Natural killer cell (primary cell): ENCODE results near the gene RALGPS1. TPM values are rescaled to one million over a fixed set of nuclear protein-coding genes. Genes with fewer than 3 reads are reported as not detected.

ENCODE experiments used
- ATAC-seq, 3 donors: fragments of 150-1000 bp in 2 of 3; fragments of 200-7000 bp in 1 of 3; cut with Tn5 transposase; 1 replicate in 1 of 3; 2 replicates in 2 of 3; pipeline ENCODE4 v1.10.0; 2021; ENCODE audit warnings: mild to moderate bottlenecking in 2 of 3, moderate library complexity in 2 of 3
- DNase-seq, 2 donors: peaks; one replicate each; pipeline versions ENCODE4 v3.0.0 to v3.0.0-alpha.2; 2013 to 2021; ENCODE audit warnings: mixed read lengths in 1 of 2
- H3K27ac ChIP-seq: one replicate; pipeline ENCODE4 v1.5.1; 2013; ENCODE audit warnings: mild to moderate bottlenecking, low read length
- H3K27me3 ChIP-seq: one replicate; pipeline ENCODE4 v1.6.1; 2013; ENCODE audit warnings: low read length; ENCODE audit not compliant: control insufficient read depth, insufficient read depth
- H3K36me3 ChIP-seq: one replicate; pipeline ENCODE4 v1.6.1; 2013; ENCODE audit warnings: low read length; ENCODE audit not compliant: control insufficient read depth, insufficient read depth
- H3K4me1 ChIP-seq: one replicate; pipeline ENCODE4 v1.6.1; 2013; ENCODE audit warnings: low read length; ENCODE audit not compliant: control insufficient read depth, insufficient read depth
- H3K4me3 ChIP-seq: one replicate; pipeline ENCODE4 v1.5.1; 2013; ENCODE audit warnings: low read length
- H3K9me3 ChIP-seq: one replicate; pipeline ENCODE4 v1.6.1; 2013; ENCODE audit warnings: low read length; ENCODE audit not compliant: control insufficient read depth, insufficient read depth
- H3K27ac Mint-ChIP-seq, 2 donors: one replicate each; pipeline ENCODE4 v1.8.0; 2022; ENCODE audit warnings: mild to moderate bottlenecking in 2 of 2, mixed read lengths in 2 of 2, moderate library complexity in 1 of 2
- H3K27me3 Mint-ChIP-seq, 2 donors: one replicate each; pipeline ENCODE4 v1.8.0; 2022; ENCODE audit warnings: low read depth in 2 of 2, mixed read lengths in 2 of 2
- H3K36me3 Mint-ChIP-seq: one replicate; pipeline ENCODE4 v1.8.0; 2022; ENCODE audit warnings: mixed read lengths
- H3K4me1 Mint-ChIP-seq, 2 donors: one replicate each; pipeline ENCODE4 v1.8.0; 2022; ENCODE audit warnings: mixed read lengths in 2 of 2
- H3K4me3 Mint-ChIP-seq: one replicate; pipeline ENCODE4 v1.8.0; 2022; ENCODE audit warnings: mild to moderate bottlenecking, moderate library complexity, mixed read lengths
- H3K9me3 Mint-ChIP-seq, 2 donors: one replicate each; pipeline ENCODE4 v1.8.0; 2022; ENCODE audit warnings: mixed read lengths in 2 of 2
- CTCF ChIP-seq: fragments of 200-600 bp; IDR thresholded peaks from one replicate; pipeline ENCODE4 v1.8.0; 2022; ENCODE audit warnings: antibody characterized with exemption
- WGBS: methylation state at CpG from one replicate; pipeline ENCODE4 v1.1.7; 2013; ENCODE audit warnings: missing lambda C conversion rate; ENCODE audit not compliant: insufficient coverage; 5-methylcytosine and 5-hydroxymethylcytosine counted together
- intact Hi-C: fragments of 100-400 bp; cut with micrococcal nuclease; formaldehyde crosslinking; loops from one replicate; pipeline ENCODE4 v1.14.2; 2022
- total RNA-seq, 4 donors: library from RNA; stranded (reverse); fragments of 120-200 nt in 1 of 4; gene quantifications; one replicate each; pipeline versions ENCODE4 v1.2.3 to v1.2.4, GENCODE V29; 2013 to 2022

Gene RALGPS1
- total RNA-seq, 3 donors from 2014 or later (not counting 1 experiment from before 2014, with no cell fraction given): 11.9 to 21.2 (median 13.2) TPM

GRCh38 chr9:127182901-127183746 lies 268.5 kb downstream of the RALGPS1 start:
- Mint-ChIP-seq H3K27me3 (peaks cover 0 to 4% of the 10 kb centered on the region in 2 donors), H3K27ac (no peak overlapping the region), H3K9me3 (no peaks in the 10 kb centered on the region), H3K36me3 (no peaks in the 10 kb centered on the region), H3K4me1 (no peaks in the 10 kb centered on the region), H3K4me3 (no peak overlapping the region)
- TF ChIP-seq CTCF: no peak
- intact Hi-C loops: no loop called here
- DNase-seq (no peak), ATAC-seq (no peak)
- Histone ChIP-seq H3K27ac (no peak overlapping the region), H3K4me3 (no peak overlapping the region), H3K9me3 (no peaks in the 10 kb centered on the region), H3K4me1 (no peaks in the 10 kb centered on the region), H3K36me3 (no peaks in the 10 kb centered on the region), H3K27me3 (no peaks in the 10 kb centered on the region)
- 95% methylated on average over 14 of the region's 14 CpGs for WGBS

GRCh38 chr9:127183814-127184582 lies 269.4 kb downstream of the RALGPS1 start:
- H3K27ac Mint-ChIP-seq: no peak overlapping the region
- ATAC-seq (no peak), DNase-seq (no peak)
- no peaks in the 10 kb centered on the region for H3K36me3 ChIP-seq
- peaks cover 0 to 4% of the 10 kb centered on the region in 2 donors for H3K27me3 Mint-ChIP-seq
- H3K27ac ChIP-seq: no peak overlapping the region
- intact Hi-C loops: no loop called here
- H3K4me1 Mint-ChIP-seq: no peaks in the 10 kb centered on the region
- H3K4me3 ChIP-seq: no peak overlapping the region
- no peaks in the 10 kb centered on the region for H3K9me3 ChIP-seq
- no peaks in the 10 kb centered on the region for H3K9me3 Mint-ChIP-seq
- H3K27me3 ChIP-seq: no peaks in the 10 kb centered on the region
- H3K36me3 Mint-ChIP-seq: no peaks in the 10 kb centered on the region
- no peak overlapping the region for H3K4me3 Mint-ChIP-seq
- WGBS: 94% methylated on average over 17 of the region's 17 CpGs
- H3K4me1 ChIP-seq: no peaks in the 10 kb centered on the region
- TF ChIP-seq CTCF: no peak

- Histone ChIP-seq H3K27me3 (no peaks in the 10 kb centered on the region), H3K27ac (no peak overlapping the region), H3K9me3 (no peaks in the 10 kb centered on the region), H3K4me1 (no peaks in the 10 kb centered on the region), H3K36me3 (no peaks in the 10 kb centered on the region), H3K4me3 (no peak overlapping the region)
- no peak for ATAC-seq
- H3K27me3 Mint-ChIP-seq: peaks cover 0 to 4% of the 10 kb centered on the region in 2 donors
- no peaks in the 10 kb centered on the region for H3K4me1 Mint-ChIP-seq
- no peak overlapping the region for H3K4me3 Mint-ChIP-seq
- no peak for DNase-seq
- intact Hi-C loops: no loop called here
- H3K9me3 Mint-ChIP-seq: no peaks in the 10 kb centered on the region
- WGBS: 92% methylated on average over 10 of the region's 10 CpGs
- no peak overlapping the region for H3K27ac Mint-ChIP-seq
- TF ChIP-seq CTCF: no peak
- no peaks in the 10 kb centered on the region for H3K36me3 Mint-ChIP-seq
Measured at GRCh38 chr9:127184641-127185040, 270.1 kb downstream of the RALGPS1 start.
